Measurements from ENCODE around the gene DEUP1. TPM values are rescaled to one million over a fixed set of nuclear protein-coding genes. Genes with fewer than 3 reads are reported as not detected.

The DEUP1 gene
- total RNA-seq, 3 donors from 2014 or later (not counting 1 experiment from before 2014, with no cell fraction given): not detected

DNA sequence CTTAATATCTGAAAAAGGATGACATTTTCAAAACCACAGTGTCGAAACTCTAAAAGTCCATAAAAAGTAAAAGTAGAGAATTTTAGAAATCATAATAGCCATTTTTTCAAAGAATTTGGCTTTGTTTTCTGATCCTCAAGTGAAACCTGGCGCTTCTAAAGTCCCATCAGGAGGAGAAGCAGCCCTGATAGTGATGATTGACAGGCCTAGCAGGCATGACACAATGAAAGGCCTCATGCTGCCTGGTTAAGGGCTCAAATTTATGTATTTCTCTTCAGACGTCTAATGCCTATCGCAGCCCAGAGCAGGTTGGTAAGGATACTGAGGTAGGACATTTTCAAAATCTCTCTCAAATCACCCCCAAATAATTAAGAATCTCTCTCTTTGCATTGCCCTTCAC lies 3.9 kb upstream of the DEUP1 start:
- Mint-ChIP-seq H3K27me3 (ENCODE audit: low read depth in 2 of 2) (peaks cover 16 to 20% of the 10 kb centered on the region in 2 donors), H3K36me3 (peaks cover 8% of the 10 kb centered on the region), H3K4me3 (no peak overlapping the region), H3K9me3 (no peaks in the 10 kb centered on the region), H3K27ac (no peak overlapping the region), H3K4me1 (no peaks in the 10 kb centered on the region)
- Histone ChIP-seq H3K4me1 (ENCODE audit: control insufficient read depth, insufficient read depth, low read length) (no peaks in the 10 kb centered on the region), H3K27me3 (ENCODE audit: control insufficient read depth, insufficient read depth, low read length) (peaks cover 10% of the 10 kb centered on the region), H3K36me3 (ENCODE audit: control insufficient read depth, insufficient read depth, low read length) (no peaks in the 10 kb centered on the region), H3K9me3 (ENCODE audit: control insufficient read depth, insufficient read depth, low read length) (no peaks in the 10 kb centered on the region), H3K4me3 (ENCODE audit: low read length) (no peak overlapping the region), H3K27ac (ENCODE audit: low read length) (no peak overlapping the region)
- 96% methylated on average over 2 of the region's 4 CpGs for WGBS (ENCODE audit: insufficient coverage)
- intact Hi-C loops (cut with micrococcal nuclease): no loop called here
- DNase-seq (no peak), ATAC-seq (no peak)
- no peak for TF ChIP-seq CTCF (IDR thresholded peaks at IDR 0.05)

DNA sequence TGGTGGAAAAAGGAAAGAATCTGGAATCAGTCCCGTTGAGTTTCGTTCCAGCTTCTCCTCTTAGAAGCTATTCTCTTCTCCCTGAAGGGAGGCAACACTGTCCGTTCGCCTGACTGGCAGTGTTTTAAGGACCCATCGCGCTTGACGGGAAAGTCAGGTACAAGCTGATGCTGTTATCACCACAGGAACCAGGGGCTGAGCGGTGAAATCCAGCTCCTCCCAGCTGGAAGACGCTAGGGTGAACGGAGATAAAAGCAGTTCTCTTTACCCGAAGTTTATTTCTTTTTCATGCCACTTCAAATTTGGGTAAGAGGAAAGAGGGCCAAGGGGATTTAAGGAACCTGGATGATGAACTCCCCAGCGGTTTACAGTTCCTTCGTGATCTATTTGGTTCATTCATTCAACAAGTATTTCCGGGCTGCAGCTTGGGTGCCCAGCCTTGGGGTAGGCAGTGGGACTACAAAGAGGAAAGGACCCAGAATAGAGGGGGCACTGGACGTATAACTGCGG lies 551 bp upstream of the DEUP1 start:
- H3K27me3 Mint-ChIP-seq (ENCODE audit: low read depth in 2 of 2): peaks cover 34 to 36% of the 10 kb centered on the region in 2 donors
- H3K27ac Mint-ChIP-seq: no peak overlapping the region
- Histone ChIP-seq H3K9me3 (ENCODE audit: control insufficient read depth, insufficient read depth, low read length) (no peaks in the 10 kb centered on the region), H3K36me3 (ENCODE audit: control insufficient read depth, insufficient read depth, low read length) (no peaks in the 10 kb centered on the region), H3K4me3 (ENCODE audit: low read length) (no peak overlapping the region), H3K4me1 (ENCODE audit: control insufficient read depth, insufficient read depth, low read length) (no peaks in the 10 kb centered on the region), H3K27ac (ENCODE audit: low read length) (no peak overlapping the region), H3K27me3 (ENCODE audit: control insufficient read depth, insufficient read depth, low read length) (peaks cover 10% of the 10 kb centered on the region)
- intact Hi-C loops (cut with micrococcal nuclease): no loop called here
- ATAC-seq (no peak), DNase-seq (no peak)
- WGBS (ENCODE audit: insufficient coverage): 21% methylated on average over 16 of the region's 16 CpGs
- peaks cover 8% of the 10 kb centered on the region for H3K36me3 Mint-ChIP-seq
- no peak for TF ChIP-seq CTCF (IDR thresholded peaks at IDR 0.05)
- no peaks in the 10 kb centered on the region for H3K4me1 Mint-ChIP-seq
- no peaks in the 10 kb centered on the region for H3K9me3 Mint-ChIP-seq
- H3K4me3 Mint-ChIP-seq: no peak overlapping the region

DNA sequence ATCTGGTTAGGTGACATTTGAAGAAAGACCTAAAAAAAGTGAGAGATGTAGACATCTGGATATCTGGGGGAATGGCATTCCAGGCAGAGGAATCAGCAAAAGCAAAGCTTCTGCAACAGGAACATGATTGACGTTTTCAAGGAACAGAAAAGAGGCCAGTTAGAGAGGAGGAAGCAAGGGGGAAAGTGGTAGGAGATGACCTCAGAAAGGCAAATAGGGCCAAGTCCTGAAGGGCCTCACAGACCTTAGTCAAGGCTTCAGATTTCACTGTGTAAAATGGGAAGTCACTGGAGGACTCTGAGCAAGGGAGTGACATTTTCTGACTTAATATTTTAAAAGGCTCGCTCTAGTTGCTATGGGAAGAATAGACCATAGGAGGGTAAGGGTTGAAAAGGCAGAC lies 9.7 kb downstream of the DEUP1 start:
- DNase-seq: no peak
- no peak for TF ChIP-seq CTCF (IDR thresholded peaks at IDR 0.05)
- H3K27ac Mint-ChIP-seq: no peak overlapping the region
- Histone ChIP-seq H3K27me3 (ENCODE audit: control insufficient read depth, insufficient read depth, low read length) (no peaks in the 10 kb centered on the region), H3K4me3 (ENCODE audit: low read length) (no peak overlapping the region), H3K9me3 (ENCODE audit: control insufficient read depth, insufficient read depth, low read length) (no peaks in the 10 kb centered on the region), H3K4me1 (ENCODE audit: control insufficient read depth, insufficient read depth, low read length) (no peaks in the 10 kb centered on the region), H3K27ac (ENCODE audit: low read length) (no peak overlapping the region), H3K36me3 (ENCODE audit: control insufficient read depth, insufficient read depth, low read length) (no peaks in the 10 kb centered on the region)
- WGBS (ENCODE audit: insufficient coverage): 67% methylated on average over 2 of the region's 2 CpGs
- no peaks in the 10 kb centered on the region for H3K36me3 Mint-ChIP-seq
- peaks cover 0 to 2% of the 10 kb centered on the region in 2 donors for H3K9me3 Mint-ChIP-seq
- intact Hi-C loops (cut with micrococcal nuclease): no loop called here
- H3K4me1 Mint-ChIP-seq: no peaks in the 10 kb centered on the region
- H3K4me3 Mint-ChIP-seq: no peak overlapping the region
- no peak for ATAC-seq
- H3K27me3 Mint-ChIP-seq (ENCODE audit: low read depth in 2 of 2): peaks cover 0 to 6% of the 10 kb centered on the region in 2 donors

DNA sequence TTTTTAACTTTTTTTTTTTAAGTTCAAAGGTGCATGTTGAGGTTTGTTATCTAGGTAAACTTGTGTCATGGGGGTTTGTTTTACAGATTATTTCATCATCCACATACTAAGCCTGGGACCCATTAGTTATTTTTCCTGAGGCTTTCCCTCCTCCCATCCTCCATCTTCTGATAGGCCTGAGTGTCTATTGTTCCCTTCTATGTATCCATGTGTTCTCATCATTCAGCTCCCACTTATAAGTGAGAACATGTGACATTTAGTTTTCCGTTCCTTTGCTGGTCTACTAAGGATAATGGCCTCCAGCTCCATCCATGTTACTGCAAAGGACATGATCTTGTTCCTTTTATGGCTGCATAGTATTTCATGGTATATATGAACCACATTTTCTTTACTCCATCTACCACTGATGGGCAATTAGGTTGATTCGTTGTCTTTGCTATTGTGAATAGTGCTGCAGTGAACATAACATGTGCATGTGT lies 14.4 kb downstream of the DEUP1 start:
- 83% methylated on average over 2 of the region's 2 CpGs for WGBS (ENCODE audit: insufficient coverage)
- no peaks in the 10 kb centered on the region for H3K4me1 Mint-ChIP-seq
- Histone ChIP-seq H3K27ac (ENCODE audit: low read length) (no peak overlapping the region), H3K4me1 (ENCODE audit: control insufficient read depth, insufficient read depth, low read length) (no peaks in the 10 kb centered on the region), H3K4me3 (ENCODE audit: low read length) (no peak overlapping the region), H3K27me3 (ENCODE audit: control insufficient read depth, insufficient read depth, low read length) (no peaks in the 10 kb centered on the region), H3K36me3 (ENCODE audit: control insufficient read depth, insufficient read depth, low read length) (no peaks in the 10 kb centered on the region), H3K9me3 (ENCODE audit: control insufficient read depth, insufficient read depth, low read length) (no peaks in the 10 kb centered on the region)
- H3K27me3 Mint-ChIP-seq (ENCODE audit: low read depth in 2 of 2): no peaks in the 10 kb centered on the region
- no peak overlapping the region for H3K4me3 Mint-ChIP-seq
- TF ChIP-seq CTCF (IDR thresholded peaks at IDR 0.05): no peak
- H3K36me3 Mint-ChIP-seq: no peaks in the 10 kb centered on the region
- H3K9me3 Mint-ChIP-seq: peaks cover 3 to 4% of the 10 kb centered on the region in 2 donors
- intact Hi-C loops (cut with micrococcal nuclease): no loop called here
- ATAC-seq (no peak), DNase-seq (no peak)
- H3K27ac Mint-ChIP-seq: no peak overlapping the region

All from natural killer cell (primary cell).